NT2/D1 (cell line): ENCODE measurements around the gene EXD3.

ENCODE experiments used
- SUZ12 ChIP-seq: IDR thresholded peaks from 2 replicates; pipeline ENCODE4 v1.6.1; 2011; ENCODE audit not compliant: insufficient read length, insufficient read depth; ENCODE audit errors: extremely low read depth
- ZNF274 ChIP-seq: IDR thresholded peaks from 2 replicates; pipeline ENCODE4 v1.6.1; 2011; ENCODE audit warnings: mild to moderate bottlenecking, low read depth, low read length

DNA sequence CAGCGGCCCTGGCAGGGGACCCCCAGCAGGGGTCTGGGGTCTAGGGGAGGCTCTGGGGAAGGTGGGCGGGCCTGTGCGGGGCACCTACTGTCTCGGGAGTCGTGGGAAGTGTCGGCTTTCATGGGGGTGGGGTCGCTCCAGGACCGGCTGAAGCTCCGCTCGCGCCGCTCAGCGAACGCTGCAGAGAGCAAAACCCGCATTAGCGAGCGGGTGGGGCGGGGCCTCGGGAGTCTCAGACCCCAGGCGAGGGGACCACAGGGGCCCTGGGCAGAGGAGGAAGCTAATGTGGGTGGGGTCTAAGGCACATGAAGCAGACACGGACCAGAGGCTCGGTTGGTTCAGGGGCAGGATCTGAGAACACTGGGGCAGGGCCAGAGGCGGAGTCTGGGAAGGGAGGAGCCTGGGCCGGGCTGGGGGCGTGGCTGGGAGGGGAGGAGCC lies 30.7 kb upstream of the EXD3 start:
- no peak for TF ChIP-seq ZNF274
- no peak for TF ChIP-seq SUZ12
